ENCODE results near the gene GTF3C1.

Gene GTF3C1

GRCh38 chr16:27486760-27487159 lies 63.0 kb downstream of the GTF3C1 start:
- Mint-ChIP-seq H3K27me3 (no peaks in the 10 kb centered on the region), H3K9me3 (no peaks in the 10 kb centered on the region), H3K4me3 (no peak overlapping the region), H3K36me3 (ENCODE audit: insufficient read depth) (peaks cover 36% of the 10 kb centered on the region), H3K4me1 (peaks cover 4% of the 10 kb centered on the region), H3K27ac (ENCODE audit: low read depth) (no peak overlapping the region)
- DNase-seq (ENCODE audit: low spot score in 2 of 2) (no peak), ATAC-seq (replicated peaks; ENCODE audit: extremely low read depth, poor library complexity, severe bottlenecking) (no peak)

GRCh38 chr16:27486344-27486743 lies 63.4 kb downstream of the GTF3C1 start:
- H3K27me3 Mint-ChIP-seq, result no peaks in the 10 kb centered on the region
- no peak overlapping the region for H3K27ac Mint-ChIP-seq (ENCODE audit: low read depth)
- H3K4me1 Mint-ChIP-seq, result no peaks in the 10 kb centered on the region
- no peak for DNase-seq (ENCODE audit: low spot score in 2 of 2)
- H3K4me3 Mint-ChIP-seq, result no peak overlapping the region
- H3K36me3 Mint-ChIP-seq (ENCODE audit: insufficient read depth), result peaks cover 38% of the 10 kb centered on the region
- H3K9me3 Mint-ChIP-seq, result no peaks in the 10 kb centered on the region
- ATAC-seq (replicated peaks; ENCODE audit: extremely low read depth, poor library complexity, severe bottlenecking), result no peak

- peaks cover 36% of the 10 kb centered on the region for H3K36me3 Mint-ChIP-seq (ENCODE audit: insufficient read depth)
- no peak overlapping the region for H3K4me3 Mint-ChIP-seq
- no peaks in the 10 kb centered on the region for H3K27me3 Mint-ChIP-seq
- ATAC-seq (replicated peaks; ENCODE audit: extremely low read depth, poor library complexity, severe bottlenecking) (no peak), DNase-seq (ENCODE audit: low spot score in 2 of 2) (no peak)
- H3K4me1 Mint-ChIP-seq, result no peaks in the 10 kb centered on the region
- no peak overlapping the region for H3K27ac Mint-ChIP-seq (ENCODE audit: low read depth)
- no peaks in the 10 kb centered on the region for H3K9me3 Mint-ChIP-seq
Measured at GRCh38 chr16:27485811-27486210, 63.9 kb downstream of the GTF3C1 start.

GRCh38 chr16:27485126-27485525 lies 64.6 kb downstream of the GTF3C1 start:
- H3K4me1 Mint-ChIP-seq, result no peaks in the 10 kb centered on the region
- peaks cover 40% of the 10 kb centered on the region for H3K36me3 Mint-ChIP-seq (ENCODE audit: insufficient read depth)
- ATAC-seq (replicated peaks; ENCODE audit: extremely low read depth, poor library complexity, severe bottlenecking) (no peak), DNase-seq (ENCODE audit: low spot score in 2 of 2) (no peak)
- H3K4me3 Mint-ChIP-seq, result no peak overlapping the region
- H3K9me3 Mint-ChIP-seq, result no peaks in the 10 kb centered on the region
- no peaks in the 10 kb centered on the region for H3K27me3 Mint-ChIP-seq
- no peak overlapping the region for H3K27ac Mint-ChIP-seq (ENCODE audit: low read depth)

- Mint-ChIP-seq H3K27me3 (no peaks in the 10 kb centered on the region), H3K36me3 (ENCODE audit: insufficient read depth) (peaks cover 43% of the 10 kb centered on the region), H3K4me3 (no peak overlapping the region), H3K27ac (ENCODE audit: low read depth) (peak overlapping the region; percentile 76), H3K9me3 (no peaks in the 10 kb centered on the region), H3K4me1 (no peaks in the 10 kb centered on the region)
- ATAC-seq (replicated peaks; ENCODE audit: extremely low read depth, poor library complexity, severe bottlenecking) (no peak), DNase-seq (ENCODE audit: low spot score in 2 of 2) (no peak)
Measured at GRCh38 chr16:27483624-27484023, 66.1 kb downstream of the GTF3C1 start.

- Mint-ChIP-seq H3K4me3 (no peak overlapping the region), H3K36me3 (ENCODE audit: insufficient read depth) (peaks cover 45% of the 10 kb centered on the region), H3K4me1 (no peaks in the 10 kb centered on the region), H3K27me3 (no peaks in the 10 kb centered on the region), H3K9me3 (no peaks in the 10 kb centered on the region), H3K27ac (ENCODE audit: low read depth) (no peak overlapping the region)
- DNase-seq (ENCODE audit: low spot score in 2 of 2), result no peak
- no peak for ATAC-seq (replicated peaks; ENCODE audit: extremely low read depth, poor library complexity, severe bottlenecking)
Measured at GRCh38 chr16:27483088-27483437, 66.7 kb downstream of the GTF3C1 start.

- Mint-ChIP-seq H3K4me3 (no peak overlapping the region), H3K4me1 (no peaks in the 10 kb centered on the region), H3K36me3 (ENCODE audit: insufficient read depth) (peaks cover 46% of the 10 kb centered on the region), H3K27me3 (no peaks in the 10 kb centered on the region), H3K9me3 (no peaks in the 10 kb centered on the region), H3K27ac (ENCODE audit: low read depth) (no peak overlapping the region)
- ATAC-seq (replicated peaks; ENCODE audit: extremely low read depth, poor library complexity, severe bottlenecking) (no peak), DNase-seq (ENCODE audit: low spot score in 2 of 2) (no peak)
Measured at GRCh38 chr16:27482397-27483087, 67.2 kb downstream of the GTF3C1 start.

GRCh38 chr16:27481282-27481934 lies 68.3 kb downstream of the GTF3C1 start:
- Mint-ChIP-seq H3K9me3 (no peaks in the 10 kb centered on the region), H3K4me3 (no peak overlapping the region), H3K4me1 (no peaks in the 10 kb centered on the region), H3K27me3 (no peaks in the 10 kb centered on the region), H3K36me3 (ENCODE audit: insufficient read depth) (peaks cover 49% of the 10 kb centered on the region), H3K27ac (ENCODE audit: low read depth) (peak overlapping the region; percentile 52)
- ATAC-seq (replicated peaks; ENCODE audit: extremely low read depth, poor library complexity, severe bottlenecking), result no peak
- no peak for DNase-seq (ENCODE audit: low spot score in 2 of 2)

GRCh38 chr16:27480761-27481160 lies 69.0 kb downstream of the GTF3C1 start:
- H3K27ac Mint-ChIP-seq (ENCODE audit: low read depth), result peak overlapping the region; percentile 65
- no peak for DNase-seq (ENCODE audit: low spot score in 2 of 2)
- no peak for ATAC-seq (replicated peaks; ENCODE audit: extremely low read depth, poor library complexity, severe bottlenecking)
- no peaks in the 10 kb centered on the region for H3K4me1 Mint-ChIP-seq
- no peaks in the 10 kb centered on the region for H3K9me3 Mint-ChIP-seq
- peaks cover 55% of the 10 kb centered on the region for H3K36me3 Mint-ChIP-seq (ENCODE audit: insufficient read depth)
- H3K4me3 Mint-ChIP-seq, result no peak overlapping the region
- H3K27me3 Mint-ChIP-seq, result no peaks in the 10 kb centered on the region

GRCh38 chr16:27476240-27476639 lies 73.5 kb downstream of the GTF3C1 start:
- H3K4me1 Mint-ChIP-seq, result peaks cover 5% of the 10 kb centered on the region
- DNase-seq (ENCODE audit: low spot score in 2 of 2) (no peak), ATAC-seq (replicated peaks; ENCODE audit: extremely low read depth, poor library complexity, severe bottlenecking) (no peak)
- no peaks in the 10 kb centered on the region for H3K9me3 Mint-ChIP-seq
- H3K36me3 Mint-ChIP-seq (ENCODE audit: insufficient read depth), result peaks cover 57% of the 10 kb centered on the region
- no peak overlapping the region for H3K27ac Mint-ChIP-seq (ENCODE audit: low read depth)
- no peaks in the 10 kb centered on the region for H3K27me3 Mint-ChIP-seq
- H3K4me3 Mint-ChIP-seq, result no peak overlapping the region

- peaks cover 55% of the 10 kb centered on the region for H3K36me3 Mint-ChIP-seq (ENCODE audit: insufficient read depth)
- no peak overlapping the region for H3K4me3 Mint-ChIP-seq
- no peaks in the 10 kb centered on the region for H3K27me3 Mint-ChIP-seq
- DNase-seq (ENCODE audit: low spot score in 2 of 2), result no peak
- ATAC-seq (replicated peaks; ENCODE audit: extremely low read depth, poor library complexity, severe bottlenecking), result no peak
- H3K9me3 Mint-ChIP-seq, result no peaks in the 10 kb centered on the region
- H3K27ac Mint-ChIP-seq (ENCODE audit: low read depth), result no peak overlapping the region
- peaks cover 5% of the 10 kb centered on the region for H3K4me1 Mint-ChIP-seq
Measured at GRCh38 chr16:27475561-27475960, 74.2 kb downstream of the GTF3C1 start.

- peaks cover 5% of the 10 kb centered on the region for H3K4me1 Mint-ChIP-seq
- no peak overlapping the region for H3K4me3 Mint-ChIP-seq
- no peak for ATAC-seq (replicated peaks; ENCODE audit: extremely low read depth, poor library complexity, severe bottlenecking)
- no peaks in the 10 kb centered on the region for H3K9me3 Mint-ChIP-seq
- H3K36me3 Mint-ChIP-seq (ENCODE audit: insufficient read depth), result peaks cover 55% of the 10 kb centered on the region
- no peak overlapping the region for H3K27ac Mint-ChIP-seq (ENCODE audit: low read depth)
- no peak for DNase-seq (ENCODE audit: low spot score in 2 of 2)
- H3K27me3 Mint-ChIP-seq, result no peaks in the 10 kb centered on the region
Measured at GRCh38 chr16:27474921-27475320, 74.8 kb downstream of the GTF3C1 start.

- H3K27me3 Mint-ChIP-seq, result no peaks in the 10 kb centered on the region
- peaks cover 5% of the 10 kb centered on the region for H3K4me1 Mint-ChIP-seq
- no peak overlapping the region for H3K4me3 Mint-ChIP-seq
- DNase-seq (ENCODE audit: low spot score in 2 of 2), result no peak
- no peak for ATAC-seq (replicated peaks; ENCODE audit: extremely low read depth, poor library complexity, severe bottlenecking)
- H3K27ac Mint-ChIP-seq (ENCODE audit: low read depth), result peak overlapping the region; percentile 55
- H3K36me3 Mint-ChIP-seq (ENCODE audit: insufficient read depth), result peaks cover 52% of the 10 kb centered on the region
- no peaks in the 10 kb centered on the region for H3K9me3 Mint-ChIP-seq
Measured at GRCh38 chr16:27474041-27474440, 75.7 kb downstream of the GTF3C1 start.
